SK-N-SH treated with all-trans-retinoic acid at 6 μM for 48 hours (cell line): ENCODE results near the gene ATMIN.

ENCODE experiments used
- ATAC-seq: fragments of 200-7000 bp; cut with Tn5 transposase; 3 replicates; pipeline ENCODE4 v1.9.1; 2020; ENCODE audit warnings: mild to moderate bottlenecking, moderate library complexity
- ARNTL ChIP-seq: fragments of 450-650 bp; formaldehyde crosslinking; IDR thresholded peaks from 2 replicates; pipeline ENCODE4 v1.5.0; 2020; ENCODE audit warnings: low read depth, mild to moderate bottlenecking, moderate library complexity, borderline replicate concordance
- BACH2 ChIP-seq: fragments of 250-450 bp; sonication (Bioruptor Pico); IDR thresholded peaks from 2 replicates; pipeline ENCODE4 v1.9.0; 2021; ENCODE audit warnings: mild to moderate bottlenecking, borderline replicate concordance
- CREB5 ChIP-seq: fragments of 250-450 bp; sonication (Bioruptor Pico); IDR thresholded peaks from 2 replicates; pipeline ENCODE4 v1.5.1; 2020; ENCODE audit warnings: low read depth, mild to moderate bottlenecking, moderate library complexity
- CSDC2 ChIP-seq: fragments of 250-450 bp; sonication (Bioruptor Pico); IDR thresholded peaks from 2 replicates; pipeline ENCODE4 v1.5.0; 2020; ENCODE audit warnings: mild to moderate bottlenecking, moderate library complexity
- GLIS3 ChIP-seq: fragments of 250-450 bp; sonication (Bioruptor Pico); IDR thresholded peaks from 2 replicates; pipeline ENCODE4 v1.5.0; 2020; ENCODE audit warnings: mild to moderate bottlenecking, moderate library complexity
- ISL1 ChIP-seq: fragments of 250-450 bp; sonication (Bioruptor Pico); IDR thresholded peaks from 2 replicates; pipeline ENCODE4 v2.1.2; 2022; ENCODE audit warnings: mild to moderate bottlenecking, moderate library complexity
- OSR1 ChIP-seq: fragments of 250-450 bp; sonication (Bioruptor Pico); IDR thresholded peaks from 2 replicates; pipeline ENCODE4 v1.8.0; 2022; ENCODE audit warnings: moderate library complexity, mild to moderate bottlenecking, inconsistent platforms
- PATZ1 ChIP-seq: fragments of 250-450 bp; sonication (Bioruptor Pico); IDR thresholded peaks from 2 replicates; pipeline ENCODE4 v1.8.0; 2020; ENCODE audit warnings: mild to moderate bottlenecking, moderate library complexity, borderline replicate concordance
- POU6F1 ChIP-seq: fragments of 250-450 bp; sonication (Bioruptor Pico); IDR thresholded peaks from 2 replicates; pipeline ENCODE4 v1.8.0; 2021; ENCODE audit warnings: low read depth, mild to moderate bottlenecking, moderate library complexity, borderline replicate concordance
- PPARA ChIP-seq: fragments of 250-450 bp; sonication (Bioruptor Pico); IDR thresholded peaks from 2 replicates; pipeline ENCODE4 v1.5.0; 2020; ENCODE audit warnings: mild to moderate bottlenecking, borderline replicate concordance
- RARB ChIP-seq: fragments of 250-450 bp; sonication (Bioruptor Pico); IDR thresholded peaks from 2 replicates; pipeline ENCODE4 v1.8.0; 2021; ENCODE audit warnings: mild to moderate bottlenecking, moderate library complexity
- SNAI2 ChIP-seq: fragments of 250-450 bp; sonication (Bioruptor Pico); IDR thresholded peaks from 2 replicates; pipeline ENCODE4 v1.5.0; 2020; ENCODE audit warnings: mild to moderate bottlenecking, moderate library complexity
- TCF4 ChIP-seq: fragments of 250-450 bp; sonication (Bioruptor Pico); IDR thresholded peaks from 2 replicates; pipeline ENCODE4 v1.8.0; 2021; ENCODE audit warnings: mild to moderate bottlenecking, moderate library complexity, borderline replicate concordance
- TOX ChIP-seq: fragments of 250-450 bp; sonication (Bioruptor Pico); IDR thresholded peaks from 2 replicates; pipeline ENCODE4 v1.8.0; 2021; ENCODE audit warnings: mild to moderate bottlenecking, moderate library complexity, borderline replicate concordance
- ZC3H10 ChIP-seq: fragments of 250-450 bp; sonication (Bioruptor Pico); IDR thresholded peaks from 2 replicates; pipeline ENCODE4 v1.5.1; 2021; ENCODE audit warnings: mild to moderate bottlenecking, moderate library complexity
- ZFP3 ChIP-seq: fragments of 250-450 bp; sonication (Bioruptor Pico); IDR thresholded peaks from 2 replicates; pipeline ENCODE4 v1.5.0; 2020; ENCODE audit warnings: mild to moderate bottlenecking, moderate library complexity
- ZNF565 ChIP-seq: fragments of 450-650 bp; formaldehyde crosslinking; conservative IDR thresholded peaks from 2 replicates; pipeline ENCODE4 v1.5.0; 2020; ENCODE audit warnings: low read depth, mild to moderate bottlenecking, moderate library complexity
- ZNF70 ChIP-seq: fragments of 450-650 bp; formaldehyde crosslinking; IDR thresholded peaks from 2 replicates; pipeline ENCODE4 v1.5.0; 2020; ENCODE audit warnings: mild to moderate bottlenecking, moderate library complexity
- ZNF8 ChIP-seq: fragments of 450-650 bp; formaldehyde crosslinking; IDR thresholded peaks from 2 replicates; pipeline ENCODE4 v1.5.0; 2020; ENCODE audit warnings: mild to moderate bottlenecking, moderate library complexity

The ATMIN gene

GRCh38 chr16:81018496-81018895, 17.1 kb upstream of the ATMIN start:
- TF ChIP-seq ZNF70 (CRISPR knock-in tag) = no peak
- no peak for TF ChIP-seq TOX (CRISPR knock-in tag)
- TF ChIP-seq ZC3H10 (CRISPR knock-in tag) = no peak
- TF ChIP-seq OSR1 (CRISPR knock-in tag) = no peak
- no peak for TF ChIP-seq POU6F1
- no peak for TF ChIP-seq TCF4 (CRISPR knock-in tag)
- no peak for TF ChIP-seq PATZ1
- TF ChIP-seq ZFP3 (CRISPR knock-in tag) = no peak
- TF ChIP-seq CREB5 = no peak
- TF ChIP-seq ZNF565 (CRISPR knock-in tag) = no peak
- no peak for TF ChIP-seq ARNTL
- TF ChIP-seq CSDC2 (CRISPR knock-in tag) = no peak
- no peak for TF ChIP-seq PPARA (CRISPR knock-in tag)
- TF ChIP-seq ISL1 (CRISPR knock-in tag) = no peak
- TF ChIP-seq, all 23 proteins: peak for 0
- ATAC-seq = no peak

GRCh38 chr16:81026429-81026828, 9.2 kb upstream of the ATMIN start:
- no peak for ATAC-seq
- TF ChIP-seq ZNF565 (CRISPR knock-in tag) (no peak), ZNF70 (CRISPR knock-in tag) (no peak), OSR1 (CRISPR knock-in tag) (no peak), BACH2 (CRISPR knock-in tag) (no peak), TOX (CRISPR knock-in tag) (no peak), POU6F1 (no peak), ISL1 (CRISPR knock-in tag) (no peak), CREB5 (no peak), ZNF8 (CRISPR knock-in tag) (no peak), ARNTL (no peak), PPARA (CRISPR knock-in tag) (no peak), GLIS3 (CRISPR knock-in tag) (no peak), CSDC2 (CRISPR knock-in tag) (no peak), SNAI2 (CRISPR knock-in tag) (no peak)

GRCh38 chr16:81029930-81030604, 5.6 kb upstream of the ATMIN start:
- ATAC-seq = no peak
- no peak for TF ChIP-seq SNAI2 (CRISPR knock-in tag)
- no peak for TF ChIP-seq OSR1 (CRISPR knock-in tag)
- no peak for TF ChIP-seq ZC3H10 (CRISPR knock-in tag)
- no peak for TF ChIP-seq PATZ1
- TF ChIP-seq ARNTL = no peak
- no peak for TF ChIP-seq PPARA (CRISPR knock-in tag)
- no peak for TF ChIP-seq RARB (CRISPR knock-in tag)
- no peak for TF ChIP-seq ZNF565 (CRISPR knock-in tag)
- TF ChIP-seq ZFP3 (CRISPR knock-in tag) = no peak
